ENCODE data around the gene HCFC1.

HCFC1 gene

DNA sequence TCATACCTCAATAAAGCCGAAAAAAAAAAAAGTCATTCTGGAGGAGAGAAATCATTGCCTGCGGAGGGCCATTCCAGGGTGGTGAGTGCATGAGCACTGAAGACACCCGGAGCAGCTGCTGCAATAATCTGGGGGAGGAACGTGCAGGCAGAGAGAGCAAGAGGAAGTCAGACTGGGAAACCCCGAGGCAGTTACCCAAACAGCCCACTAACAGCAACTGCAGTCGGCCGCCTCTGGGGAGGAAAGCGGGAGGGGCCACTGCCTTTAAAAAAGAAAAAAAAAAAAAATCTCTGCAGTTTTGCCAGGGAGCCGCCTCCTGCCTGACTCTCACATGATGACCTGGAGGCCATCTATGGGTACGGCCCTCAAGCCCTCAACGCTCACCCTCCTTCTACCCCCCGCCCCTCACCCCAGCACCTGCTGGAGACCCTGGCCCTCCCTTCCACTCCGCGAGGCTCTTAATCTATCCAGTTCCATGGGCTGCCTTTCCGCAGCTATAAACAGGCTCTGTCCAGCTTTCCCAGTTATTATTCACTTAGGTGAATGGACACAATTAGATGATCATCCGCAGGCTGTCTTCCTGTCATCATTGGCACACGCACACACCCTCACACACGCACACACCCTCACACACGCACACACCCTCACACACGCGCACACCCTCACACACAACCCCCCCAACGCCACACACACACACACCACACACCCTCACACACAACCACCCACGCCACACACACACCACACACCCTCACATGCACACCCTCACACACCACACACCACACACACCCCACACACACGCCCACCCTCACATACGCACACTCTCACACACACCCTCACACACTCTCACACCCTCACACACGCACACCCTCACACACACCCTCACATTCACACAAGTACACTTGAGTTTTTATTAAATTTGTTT lies 70.5 kb downstream of the HCFC1 start:
- peak; percentile 65 for DNase-seq

DNA sequence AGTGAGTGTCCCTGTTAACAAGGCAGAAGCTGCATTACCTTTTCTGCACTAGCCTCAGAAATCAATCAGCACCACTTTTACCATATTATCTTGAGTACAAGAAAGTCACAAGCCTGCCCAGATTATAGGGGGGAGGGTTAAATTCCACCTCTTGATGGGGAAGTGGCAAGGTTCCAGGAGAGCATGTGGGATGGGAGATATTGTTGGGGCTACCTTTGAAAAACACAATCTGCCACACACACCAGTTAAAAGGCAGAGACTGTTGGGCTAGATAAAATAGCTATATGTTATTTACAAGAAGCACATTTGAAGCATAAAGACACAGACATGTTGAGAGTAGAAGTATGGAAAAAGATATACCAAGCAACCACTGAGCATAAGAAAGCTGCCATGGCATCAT lies 73.7 kb downstream of the HCFC1 start:
- DNase-seq = no peak

Measured in activated CD4-positive, alpha-beta T cell treated with anti-CD3 and anti-CD28 coated beads for 48 hours (primary cell).